CD14-positive monocyte (primary cell): ENCODE results near the gene CMSS1. TPM values are rescaled to one million over a fixed set of nuclear protein-coding genes. Genes with fewer than 3 reads are reported as not detected.

Experiments used
- DNase-seq, 3 donors: peaks; one replicate each; pipeline ENCODE4 v3.0.0-alpha.2; 2011 to 2022
- H2AFZ ChIP-seq: 2 replicates; pipeline ENCODE4 v1.6.0; 2012; ENCODE audit warnings: mild to moderate bottlenecking, low read depth, low read length, inconsistent platforms; ENCODE audit not compliant: insufficient read depth, poor library complexity, severe bottlenecking
- H3K27ac ChIP-seq, 2 donors: 1 replicate in 1 of 2; 2 replicates in 1 of 2; pipeline ENCODE4 v1.5.1; 2012 to 2013; ENCODE audit warnings: low read length in 2 of 2, control low read depth in 1 of 2, inconsistent platforms in 1 of 2, low read depth in 1 of 2, mild to moderate bottlenecking in 1 of 2
- H3K27me3 ChIP-seq, 2 donors: one replicate each; pipeline versions ENCODE4 v1.6.0 to v1.6.1; 2011 to 2013; ENCODE audit warnings: low read length in 2 of 2; ENCODE audit not compliant: control insufficient read depth in 2 of 2, insufficient read depth in 2 of 2
- H3K36me3 ChIP-seq, 2 donors: replicated peaks in 1 of 2; 1 replicate in 1 of 2; 2 replicates in 1 of 2; pipeline versions ENCODE4 v1.5.1 to v1.6.1; 2012 to 2013; ENCODE audit warnings: low read length in 2 of 2, control low read depth in 1 of 2, inconsistent platforms in 1 of 2, mild to moderate bottlenecking in 1 of 2; ENCODE audit not compliant: insufficient read depth in 2 of 2, control insufficient read depth in 1 of 2
- H3K4me1 ChIP-seq, 2 donors: 1 replicate in 1 of 2; 2 replicates in 1 of 2; pipeline versions ENCODE4 v1.5.1 to v1.6.1; 2012 to 2013; ENCODE audit warnings: low read length in 2 of 2, control low read depth in 1 of 2, inconsistent platforms in 1 of 2, mild to moderate bottlenecking in 1 of 2, moderate library complexity in 1 of 2; ENCODE audit not compliant: insufficient read depth in 2 of 2, control insufficient read depth in 1 of 2
- H3K4me2 ChIP-seq: replicated peaks from 2 replicates; pipeline ENCODE3; 2012; ENCODE audit warnings: low read length, moderate library complexity, mild to moderate bottlenecking; ENCODE audit not compliant: poor library complexity, severe bottlenecking; ENCODE audit errors: extremely low read depth
- H3K4me3 ChIP-seq, 3 experiments: fragments of 200-600 bp in 1 of 3; sonication (generic) in 1 of 3; replicated peaks in 1 of 3; 1 replicate in 2 of 3; 2 replicates in 1 of 3; pipeline ENCODE4 v1.5.1; 2011 to 2013; ENCODE audit warnings: low read length in 3 of 3, mild to moderate bottlenecking in 3 of 3, control low read depth in 2 of 3, low read depth in 2 of 3, inconsistent platforms in 1 of 3, moderate library complexity in 1 of 3
- H3K79me2 ChIP-seq: 2 replicates; pipeline ENCODE4 v1.6.0; 2012; ENCODE audit warnings: mild to moderate bottlenecking, control low read depth, inconsistent platforms, low read length, moderate library complexity; ENCODE audit not compliant: insufficient read depth
- H3K9ac ChIP-seq: 2 replicates; pipeline ENCODE4 v1.6.0; 2017; ENCODE audit warnings: low read length, mild to moderate bottlenecking; ENCODE audit not compliant: insufficient read depth, poor library complexity, severe bottlenecking
- H3K9me3 ChIP-seq, 2 donors: replicated peaks in 1 of 2; 1 replicate in 1 of 2; 2 replicates in 1 of 2; pipeline versions ENCODE4 v1.5.1 to v1.6.1; 2012 to 2013; ENCODE audit warnings: low read length in 2 of 2, control low read depth in 1 of 2; ENCODE audit not compliant: control insufficient read depth in 1 of 2, insufficient read depth in 1 of 2
- H4K20me1 ChIP-seq: 2 replicates; pipeline ENCODE4 v1.6.0; 2012; ENCODE audit warnings: mild to moderate bottlenecking, low read length, control low read depth, moderate library complexity; ENCODE audit not compliant: insufficient read depth
- H3K27ac Mint-ChIP-seq, 7 donors: one replicate each; pipeline ENCODE4 v1.8.0; 2020; ENCODE audit warnings: mild to moderate bottlenecking in 7 of 7, mixed read lengths in 7 of 7, moderate library complexity in 6 of 7, inconsistent platforms in 2 of 7
- H3K27me3 Mint-ChIP-seq, 3 donors: one replicate each; pipeline ENCODE4 v1.8.0; 2021 to 2022; ENCODE audit warnings: low read depth in 3 of 3, mild to moderate bottlenecking in 3 of 3, mixed read lengths in 3 of 3, moderate library complexity in 3 of 3, inconsistent platforms in 1 of 3
- H3K36me3 Mint-ChIP-seq, 2 donors: one replicate each; pipeline ENCODE4 v1.8.0; 2020; ENCODE audit warnings: mixed read lengths in 2 of 2, inconsistent platforms in 1 of 2, mild to moderate bottlenecking in 1 of 2
- H3K4me1 Mint-ChIP-seq: one replicate; pipeline ENCODE4 v1.8.0; 2020; ENCODE audit warnings: mild to moderate bottlenecking, mixed read lengths
- H3K4me3 Mint-ChIP-seq, 2 donors: one replicate each; pipeline ENCODE4 v1.8.0; 2020; ENCODE audit warnings: mild to moderate bottlenecking in 2 of 2, mixed read lengths in 2 of 2, moderate library complexity in 1 of 2
- H3K9me3 Mint-ChIP-seq, 7 donors: one replicate each; pipeline ENCODE4 v1.8.0; 2020 to 2022; ENCODE audit warnings: mixed read lengths in 7 of 7, mild to moderate bottlenecking in 6 of 7, moderate library complexity in 6 of 7, inconsistent platforms in 2 of 7
- WGBS: methylation state at CpG from one replicate; pipeline ENCODE4 v1.1.5; 2013; ENCODE audit warnings: missing lambda C conversion rate; ENCODE audit not compliant: insufficient coverage; 5-methylcytosine and 5-hydroxymethylcytosine counted together
- intact Hi-C, 2 donors: fragments of 100-400 bp; cut with micrococcal nuclease; formaldehyde crosslinking; loops; one replicate each; pipeline versions ENCODE4 v1.15.0 to v1.15.1; 2023
- polyA plus RNA-seq, 3 donors: library from polyadenylated mRNA; depleted of rRNA in 1 of 3; unstranded in 2 of 3; stranded (reverse) in 1 of 3; fragments of 300-500 nt in 2 of 3; fragments of >200 nt in 1 of 3; fragmentation: Illumina TruSeq in 2 of 3; gene quantifications; 1 replicate in 2 of 3; 2 replicates in 1 of 3; pipeline ENCODE4 v1.2.3, GENCODE V29; 2012 to 2021
- TF ChIP-seq, protein P1 (sequence below): fragments of 200-600 bp; IDR thresholded peaks from one replicate; pipeline ENCODE4 v1.8.0; 2022; ENCODE audit warnings: antibody characterized with exemption, mild to moderate bottlenecking

The CMSS1 gene
- polyA plus RNA-seq, 3 donors = 1.1 to 3.6 (median 2.2) TPM

DNA sequence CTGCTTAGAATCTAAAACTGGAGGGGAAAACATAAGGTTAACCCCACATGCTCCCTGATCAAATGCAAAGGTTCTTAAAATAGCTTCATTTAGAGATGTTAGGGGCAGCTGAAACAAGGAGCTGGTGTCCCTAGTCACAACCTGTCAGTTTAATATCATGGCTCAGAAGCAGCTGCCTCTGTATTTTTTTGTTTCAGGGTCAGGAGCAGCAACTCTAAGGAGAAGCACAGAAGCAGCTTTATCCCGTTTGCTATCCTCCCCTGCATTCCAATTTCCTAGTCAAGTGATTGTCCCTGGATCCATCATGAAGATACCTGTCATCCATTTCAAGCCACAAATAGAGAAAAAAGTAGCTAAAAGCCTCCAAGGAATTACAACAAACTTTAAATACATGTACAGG lies 292.5 kb downstream of the CMSS1 start:
- H3K27me3 Mint-ChIP-seq = no peaks in the 10 kb centered on the region
- H3K9me3 Mint-ChIP-seq = no peaks in the 10 kb centered on the region
- H3K4me1 Mint-ChIP-seq = peaks cover 21% of the 10 kb centered on the region

DNA sequence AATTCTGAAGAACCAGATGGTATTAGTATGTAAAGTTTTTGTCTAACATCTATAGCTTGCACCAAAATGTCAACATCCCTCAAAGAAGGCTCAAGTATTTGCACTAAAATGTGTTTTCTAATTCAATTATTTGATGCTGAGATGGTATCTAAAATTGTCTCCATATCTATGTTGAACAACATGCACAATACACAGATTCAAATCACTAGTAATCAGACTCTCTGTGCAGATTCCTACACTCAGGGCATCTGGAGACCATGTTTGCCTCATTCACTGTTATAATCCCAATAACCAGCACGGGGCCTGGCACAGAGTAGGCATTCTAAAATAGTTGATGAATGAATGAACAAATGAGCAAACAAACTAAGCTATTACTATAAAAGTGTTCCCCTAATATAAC lies 294.1 kb downstream of the CMSS1 start:
- no peak overlapping the region for H3K27ac Mint-ChIP-seq
- H3K27me3 ChIP-seq = no peaks in the 10 kb centered on the region
- no peak overlapping the region for H3K27ac ChIP-seq
- H3K4me3 ChIP-seq = no peak overlapping the region
- intact Hi-C loops = no loop called here
- H3K9me3 ChIP-seq = no peaks in the 10 kb centered on the region
- H3K36me3 Mint-ChIP-seq = no peaks in the 10 kb centered on the region
- H3K27me3 Mint-ChIP-seq = no peaks in the 10 kb centered on the region
- DNase-seq = no peak
- peaks cover 4 to 7% of the 10 kb centered on the region in 2 donors for H3K4me1 ChIP-seq
- H2AFZ ChIP-seq = no peak overlapping the region
- no CpG with 5 or more reads among the region's 1 CpG for WGBS
- no peaks in the 10 kb centered on the region for H3K36me3 ChIP-seq
- peaks cover 9% of the 10 kb centered on the region for H3K4me1 Mint-ChIP-seq
- H3K9me3 Mint-ChIP-seq = no peaks in the 10 kb centered on the region
- TF ChIP-seq, protein P1, sequence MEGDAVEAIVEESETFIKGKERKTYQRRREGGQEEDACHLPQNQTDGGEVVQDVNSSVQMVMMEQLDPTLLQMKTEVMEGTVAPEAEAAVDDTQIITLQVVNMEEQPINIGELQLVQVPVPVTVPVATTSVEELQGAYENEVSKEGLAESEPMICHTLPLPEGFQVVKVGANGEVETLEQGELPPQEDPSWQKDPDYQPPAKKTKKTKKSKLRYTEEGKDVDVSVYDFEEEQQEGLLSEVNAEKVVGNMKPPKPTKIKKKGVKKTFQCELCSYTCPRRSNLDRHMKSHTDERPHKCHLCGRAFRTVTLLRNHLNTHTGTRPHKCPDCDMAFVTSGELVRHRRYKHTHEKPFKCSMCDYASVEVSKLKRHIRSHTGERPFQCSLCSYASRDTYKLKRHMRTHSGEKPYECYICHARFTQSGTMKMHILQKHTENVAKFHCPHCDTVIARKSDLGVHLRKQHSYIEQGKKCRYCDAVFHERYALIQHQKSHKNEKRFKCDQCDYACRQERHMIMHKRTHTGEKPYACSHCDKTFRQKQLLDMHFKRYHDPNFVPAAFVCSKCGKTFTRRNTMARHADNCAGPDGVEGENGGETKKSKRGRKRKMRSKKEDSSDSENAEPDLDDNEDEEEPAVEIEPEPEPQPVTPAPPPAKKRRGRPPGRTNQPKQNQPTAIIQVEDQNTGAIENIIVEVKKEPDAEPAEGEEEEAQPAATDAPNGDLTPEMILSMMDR = no peak
- no peak overlapping the region for H3K4me3 Mint-ChIP-seq
- no peak overlapping the region for H3K4me2 ChIP-seq
- H3K9ac ChIP-seq = no peak overlapping the region
- no peaks in the 10 kb centered on the region for H3K79me2 ChIP-seq
- H4K20me1 ChIP-seq = no peaks in the 10 kb centered on the region

More for the DNA sequence above, 292.5 kb downstream of the CMSS1 start:
- Histone ChIP-seq H3K9ac (no peak overlapping the region), H3K4me3 (no peak overlapping the region), H3K27ac (no peak overlapping the region), H4K20me1 (no peaks in the 10 kb centered on the region), H3K27me3 (no peaks in the 10 kb centered on the region), H3K9me3 (no peaks in the 10 kb centered on the region), H2AFZ (no peak overlapping the region), H3K36me3 (no peaks in the 10 kb centered on the region), H3K4me1 (peaks cover 4 to 7% of the 10 kb centered on the region in 2 donors), H3K4me2 (no peak overlapping the region), H3K79me2 (no peaks in the 10 kb centered on the region)
- no peak for DNase-seq
- H3K36me3 Mint-ChIP-seq = no peaks in the 10 kb centered on the region
- TF ChIP-seq, protein P1 = no peak
- intact Hi-C loops = no loop called here
- no peak overlapping the region for H3K4me3 Mint-ChIP-seq
- H3K27ac Mint-ChIP-seq = no peak overlapping the region
- 86% methylated on average over 1 of the region's 1 CpG for WGBS
